8988T (cell line): ENCODE data around the gene ZFR.
"Not testable (repeated sequence)": the region's sequence is repeated elsewhere in the genome, so short reads cannot be mapped to it uniquely, and the experiment has no call there.

ENCODE experiments used
- DNase-seq: peaks from one replicate; pipeline ENCODE4 v3.0.0; 2011

Gene ZFR

GRCh38 chr5:32315221-32316014 lies 129.1 kb downstream of the ZFR start:
- DNase-seq = no peak

- DNase-seq = no peak
Observed at GRCh38 chr5:32314658-32315057, 129.9 kb downstream of the ZFR start.

- DNase-seq = not testable (repeated sequence)
Observed at GRCh38 chr5:32314152-32314488, 130.4 kb downstream of the ZFR start.

- DNase-seq = peak; percentile 99
Observed at GRCh38 chr5:32312595-32313332, 131.8 kb downstream of the ZFR start, which contains the start of gene MTMR12. Gene MTMR12 (minus strand): TSS chr5:32312939. CDS start chr5:32312838, 101 bp downstream.

GRCh38 chr5:32312197-32312594 lies 132.3 kb downstream of the ZFR start:
- peak; percentile 73 for DNase-seq

GRCh38 chr5:32311404-32312196 lies 132.9 kb downstream of the ZFR start:
- DNase-seq = peak; percentile 34

GRCh38 chr5:32309761-32310160 lies 134.8 kb downstream of the ZFR start:
- DNase-seq = no peak

GRCh38 chr5:32308946-32309345 lies 135.6 kb downstream of the ZFR start:
- no peak for DNase-seq

- DNase-seq = no peak
Observed at GRCh38 chr5:32307769-32308194, 136.8 kb downstream of the ZFR start.

GRCh38 chr5:32304622-32305021 lies 139.9 kb downstream of the ZFR start:
- DNase-seq = no peak
